ENCODE results near the gene SATB2.

The SATB2 gene

GRCh38 chr2:199273042-199273511, 184.7 kb downstream of the SATB2 start:
- H3K27me3 ChIP-seq (ENCODE audit: low read depth, low read length) = no peaks in the 10 kb centered on the region
- no peak overlapping the region for H3K4me3 ChIP-seq (ENCODE audit: low read depth in 1 of 2, low read length in 2 of 2)
- no peak overlapping the region for H3K27ac ChIP-seq (ENCODE audit: low read length)
- H3K36me3 ChIP-seq (ENCODE audit: control insufficient read depth in 1 of 2, insufficient read depth in 2 of 2, low read length in 2 of 2) = no peaks in the 10 kb centered on the region
- no peaks in the 10 kb centered on the region for H3K4me1 ChIP-seq (ENCODE audit: control insufficient read depth in 1 of 2, insufficient read depth in 2 of 2, low read length in 2 of 2)
- no peaks in the 10 kb centered on the region for H3K9me3 ChIP-seq (ENCODE audit: control insufficient read depth in 1 of 2, low read length in 2 of 2)

DNA sequence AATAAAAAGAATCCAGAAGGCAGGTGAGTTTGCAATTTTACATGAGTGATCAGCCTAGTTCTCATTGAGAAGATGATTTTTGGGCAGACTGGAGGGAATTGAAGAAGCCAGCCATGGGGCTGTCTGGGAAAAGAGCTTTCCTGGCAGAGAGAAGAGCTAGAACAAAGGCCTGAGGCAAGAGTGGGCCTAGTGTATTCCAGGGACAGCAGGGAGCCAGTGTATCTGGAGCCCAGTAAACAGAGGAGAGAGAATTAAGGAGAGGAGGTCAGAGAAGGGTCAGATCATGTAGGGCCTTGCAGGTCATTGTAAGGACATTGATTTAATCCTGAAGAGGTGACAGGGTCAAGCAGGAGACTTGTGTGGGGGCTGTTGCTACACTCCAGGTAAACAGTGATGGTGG, 195.8 kb downstream of the SATB2 start:
- H3K9me3 ChIP-seq (ENCODE audit: control insufficient read depth in 1 of 2, low read length in 2 of 2) = peaks cover 0 to 18% of the 10 kb centered on the region in 2 donors
- H3K4me3 ChIP-seq (ENCODE audit: low read depth in 1 of 2, low read length in 2 of 2) = no peak overlapping the region
- H3K36me3 ChIP-seq (ENCODE audit: control insufficient read depth in 1 of 2, insufficient read depth in 2 of 2, low read length in 2 of 2) = no peaks in the 10 kb centered on the region
- H3K27ac ChIP-seq (ENCODE audit: low read length) = no peak overlapping the region
- H3K4me1 ChIP-seq (ENCODE audit: control insufficient read depth in 1 of 2, insufficient read depth in 2 of 2, low read length in 2 of 2) = no peaks in the 10 kb centered on the region
- no peaks in the 10 kb centered on the region for H3K27me3 ChIP-seq (ENCODE audit: low read depth, low read length)

DNA sequence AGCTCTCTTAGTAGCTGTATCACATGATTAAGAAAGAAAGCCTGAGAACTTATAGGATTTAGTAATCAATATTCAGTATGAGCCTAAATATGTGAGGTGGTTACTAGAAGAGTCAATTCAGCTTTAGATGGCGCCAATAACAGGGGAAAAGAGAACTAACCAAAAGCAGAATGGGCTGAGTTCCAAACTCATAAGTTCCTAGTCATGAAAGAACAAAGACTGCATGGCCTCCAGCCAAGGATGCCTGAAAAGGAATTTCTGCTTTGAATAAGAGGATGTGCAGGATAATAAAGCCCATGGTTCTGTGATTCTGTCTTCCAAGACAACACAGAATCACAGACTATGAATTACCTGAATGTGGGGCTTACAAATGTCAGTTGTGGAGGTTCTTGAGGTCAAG, 196.5 kb downstream of the SATB2 start:
- H3K27me3 ChIP-seq (ENCODE audit: low read depth, low read length) = no peaks in the 10 kb centered on the region
- no peaks in the 10 kb centered on the region for H3K36me3 ChIP-seq (ENCODE audit: control insufficient read depth in 1 of 2, insufficient read depth in 2 of 2, low read length in 2 of 2)
- no peak overlapping the region for H3K27ac ChIP-seq (ENCODE audit: low read length)
- H3K9me3 ChIP-seq (ENCODE audit: control insufficient read depth in 1 of 2, low read length in 2 of 2) = peaks cover 0 to 18% of the 10 kb centered on the region in 2 donors
- no peak overlapping the region for H3K4me3 ChIP-seq (ENCODE audit: low read depth in 1 of 2, low read length in 2 of 2)
- no peaks in the 10 kb centered on the region for H3K4me1 ChIP-seq (ENCODE audit: control insufficient read depth in 1 of 2, insufficient read depth in 2 of 2, low read length in 2 of 2)

DNA sequence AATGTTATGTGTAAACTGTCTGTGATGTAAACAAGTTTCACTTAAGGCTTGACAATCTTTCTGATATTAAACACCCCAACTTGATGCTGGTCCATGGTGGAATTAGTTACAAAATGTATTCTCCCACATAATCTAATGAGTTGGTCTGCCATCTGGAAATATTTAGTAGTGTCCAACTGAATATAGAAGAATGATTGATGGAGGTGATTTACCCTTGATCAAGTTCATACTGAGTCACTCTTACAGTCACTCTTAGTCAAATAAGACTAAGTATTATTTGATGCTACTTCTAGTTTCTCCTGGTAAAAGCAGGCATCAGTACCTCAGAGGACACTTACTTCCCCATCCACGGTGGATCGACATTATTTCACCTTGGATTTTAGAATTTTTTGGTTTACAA, 198.1 kb downstream of the SATB2 start:
- no peaks in the 10 kb centered on the region for H3K36me3 ChIP-seq (ENCODE audit: control insufficient read depth in 1 of 2, insufficient read depth in 2 of 2, low read length in 2 of 2)
- no peak overlapping the region for H3K4me3 ChIP-seq (ENCODE audit: low read depth in 1 of 2, low read length in 2 of 2)
- H3K27ac ChIP-seq (ENCODE audit: low read length) = no peak overlapping the region
- H3K4me1 ChIP-seq (ENCODE audit: control insufficient read depth in 1 of 2, insufficient read depth in 2 of 2, low read length in 2 of 2) = no peaks in the 10 kb centered on the region
- no peaks in the 10 kb centered on the region for H3K27me3 ChIP-seq (ENCODE audit: low read depth, low read length)
- H3K9me3 ChIP-seq (ENCODE audit: control insufficient read depth in 1 of 2, low read length in 2 of 2) = peaks cover 0 to 18% of the 10 kb centered on the region in 2 donors

DNA sequence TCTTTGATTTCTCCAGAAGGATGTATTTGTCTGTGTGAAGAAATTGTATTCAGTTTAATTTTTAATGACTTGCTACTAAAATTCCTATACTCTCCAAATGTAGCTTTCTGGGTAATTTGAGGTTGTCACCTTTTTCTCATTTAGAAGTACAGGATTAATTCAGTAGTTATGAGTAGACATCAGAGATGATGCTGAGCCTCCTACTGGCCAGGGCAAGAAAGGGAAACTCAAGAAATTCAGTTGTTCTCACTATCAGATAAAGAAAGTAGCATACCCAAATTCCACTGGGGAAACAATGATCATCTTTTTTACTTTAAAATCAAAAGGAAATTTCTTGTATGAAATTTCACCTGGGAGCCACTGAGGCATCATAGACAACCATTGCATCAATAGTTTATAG, 199.4 kb downstream of the SATB2 start:
- Histone ChIP-seq H3K36me3 (ENCODE audit: control insufficient read depth in 1 of 2, insufficient read depth in 2 of 2, low read length in 2 of 2) (no peaks in the 10 kb centered on the region), H3K4me1 (ENCODE audit: control insufficient read depth in 1 of 2, insufficient read depth in 2 of 2, low read length in 2 of 2) (no peaks in the 10 kb centered on the region), H3K9me3 (ENCODE audit: control insufficient read depth in 1 of 2, low read length in 2 of 2) (peaks cover 0 to 12% of the 10 kb centered on the region in 2 donors), H3K4me3 (ENCODE audit: low read depth in 1 of 2, low read length in 2 of 2) (no peak overlapping the region), H3K27me3 (ENCODE audit: low read depth, low read length) (no peaks in the 10 kb centered on the region), H3K27ac (ENCODE audit: low read length) (no peak overlapping the region)

DNA sequence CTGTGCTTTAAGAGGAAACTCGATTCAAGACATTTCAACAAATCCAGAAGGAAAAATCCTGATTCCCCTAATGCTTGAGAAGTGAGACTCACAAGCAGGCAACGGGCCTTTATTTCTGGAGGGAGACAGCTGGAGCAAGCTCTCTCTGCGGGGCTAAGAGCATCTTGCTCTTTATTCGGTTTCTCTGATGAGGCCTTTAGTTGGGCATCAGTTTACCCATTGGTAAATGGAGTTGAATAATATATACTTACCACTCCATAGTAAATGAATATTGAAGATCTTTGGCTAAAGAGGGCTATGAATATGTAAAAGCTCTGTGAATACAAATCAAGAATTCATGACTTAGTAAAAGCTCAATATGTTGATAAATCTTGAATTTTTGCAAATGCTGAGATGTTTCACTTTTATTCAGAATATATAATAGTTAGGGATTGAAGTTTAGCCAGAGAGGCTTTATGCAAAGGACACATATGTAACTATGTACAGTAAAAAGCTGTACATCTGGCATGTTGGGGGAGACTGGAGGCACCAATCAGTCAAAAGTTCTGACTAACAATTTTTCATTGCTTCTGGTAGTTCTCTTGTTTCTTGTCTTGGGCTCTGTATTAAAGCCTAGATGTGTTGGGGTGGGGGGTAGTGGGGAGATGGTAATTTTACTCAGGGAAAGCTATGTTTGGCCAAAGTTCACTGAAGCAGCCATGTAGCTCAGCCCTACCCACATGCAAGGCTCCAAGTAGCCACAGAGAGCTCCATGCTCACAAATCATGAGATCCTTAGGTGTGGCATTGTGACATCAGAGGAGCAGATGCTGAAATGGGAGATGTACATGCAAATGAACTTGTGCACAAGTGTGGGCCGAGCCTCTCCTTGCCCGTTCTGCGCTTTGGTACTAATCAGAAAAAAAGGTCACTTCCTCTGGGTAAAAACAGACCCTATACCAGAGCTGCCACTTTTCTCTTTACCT, 200.2 kb downstream of the SATB2 start:
- H3K36me3 ChIP-seq (ENCODE audit: control insufficient read depth in 1 of 2, insufficient read depth in 2 of 2, low read length in 2 of 2) = no peaks in the 10 kb centered on the region

DNA sequence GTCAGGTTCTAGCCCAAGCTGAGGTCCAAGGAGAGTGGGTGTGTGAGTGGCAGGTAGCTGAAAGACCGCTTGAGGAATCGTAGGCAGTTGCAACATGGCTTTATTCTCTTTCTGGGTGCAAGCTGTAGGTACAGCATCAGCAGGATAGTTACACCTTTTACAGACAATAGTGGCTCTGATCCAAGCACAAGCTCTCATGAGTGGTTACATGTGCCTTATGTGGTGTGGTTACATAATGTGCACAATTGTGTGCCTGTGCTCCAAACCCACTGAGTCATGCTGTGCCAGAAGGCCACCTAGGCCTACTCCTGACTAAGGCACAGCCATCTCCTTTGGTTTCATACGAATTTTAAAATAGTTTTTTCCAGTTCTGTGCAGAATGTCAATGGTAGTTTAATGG, 227.6 kb downstream of the SATB2 start:
- Histone ChIP-seq H3K4me3 (ENCODE audit: low read depth in 1 of 2, low read length in 2 of 2) (no peak overlapping the region), H3K36me3 (ENCODE audit: control insufficient read depth in 1 of 2, insufficient read depth in 2 of 2, low read length in 2 of 2) (no peaks in the 10 kb centered on the region), H3K27ac (ENCODE audit: low read length) (no peak overlapping the region), H3K27me3 (ENCODE audit: low read depth, low read length) (no peaks in the 10 kb centered on the region), H3K9me3 (ENCODE audit: control insufficient read depth in 1 of 2, low read length in 2 of 2) (peaks cover 0 to 6% of the 10 kb centered on the region in 2 donors), H3K4me1 (ENCODE audit: control insufficient read depth in 1 of 2, insufficient read depth in 2 of 2, low read length in 2 of 2) (no peaks in the 10 kb centered on the region)

More for the DNA sequence above, 200.2 kb downstream of the SATB2 start:
- no peak overlapping the region for H3K4me3 ChIP-seq (ENCODE audit: low read depth in 1 of 2, low read length in 2 of 2)
- no peaks in the 10 kb centered on the region for H3K4me1 ChIP-seq (ENCODE audit: control insufficient read depth in 1 of 2, insufficient read depth in 2 of 2, low read length in 2 of 2)
- no peak overlapping the region for H3K27ac ChIP-seq (ENCODE audit: low read length)
- no peaks in the 10 kb centered on the region for H3K27me3 ChIP-seq (ENCODE audit: low read depth, low read length)
- H3K9me3 ChIP-seq (ENCODE audit: control insufficient read depth in 1 of 2, low read length in 2 of 2) = peaks cover 0 to 9% of the 10 kb centered on the region in 2 donors

GRCh38 chr2:199228887-199229819, 228.6 kb downstream of the SATB2 start:
- H3K9me3 ChIP-seq (ENCODE audit: control insufficient read depth in 1 of 2, low read length in 2 of 2) = peaks cover 0 to 6% of the 10 kb centered on the region in 2 donors
- H3K36me3 ChIP-seq (ENCODE audit: control insufficient read depth in 1 of 2, insufficient read depth in 2 of 2, low read length in 2 of 2) = no peaks in the 10 kb centered on the region
- H3K27ac ChIP-seq (ENCODE audit: low read length) = no peak overlapping the region
- H3K27me3 ChIP-seq (ENCODE audit: low read depth, low read length) = no peaks in the 10 kb centered on the region
- no peaks in the 10 kb centered on the region for H3K4me1 ChIP-seq (ENCODE audit: control insufficient read depth in 1 of 2, insufficient read depth in 2 of 2, low read length in 2 of 2)
- H3K4me3 ChIP-seq (ENCODE audit: low read depth in 1 of 2, low read length in 2 of 2) = no peak overlapping the region

DNA sequence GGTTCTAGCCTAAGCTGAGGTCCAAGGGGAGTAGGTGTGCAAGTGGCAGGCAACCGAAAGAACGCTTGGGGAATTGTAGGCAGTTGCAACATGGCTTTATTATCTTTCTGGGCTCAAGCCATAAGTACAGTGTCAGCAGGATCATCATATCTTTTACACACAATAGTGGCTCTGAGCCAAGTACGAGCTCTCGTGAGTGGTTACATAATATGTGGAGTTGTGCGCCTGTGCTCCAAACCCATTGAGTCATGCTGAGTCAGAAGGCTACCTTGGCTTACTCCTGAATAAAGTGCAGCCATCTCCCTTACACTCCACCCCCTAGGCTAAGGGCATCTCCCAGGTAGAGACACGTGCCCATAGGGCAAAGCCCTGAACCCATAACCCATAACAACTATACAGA, 233.9 kb downstream of the SATB2 start:
- peaks cover 0 to 3% of the 10 kb centered on the region in 2 donors for H3K9me3 ChIP-seq (ENCODE audit: control insufficient read depth in 1 of 2, low read length in 2 of 2)
- H3K36me3 ChIP-seq (ENCODE audit: control insufficient read depth in 1 of 2, insufficient read depth in 2 of 2, low read length in 2 of 2) = no peaks in the 10 kb centered on the region
- no peaks in the 10 kb centered on the region for H3K4me1 ChIP-seq (ENCODE audit: control insufficient read depth in 1 of 2, insufficient read depth in 2 of 2, low read length in 2 of 2)

DNA sequence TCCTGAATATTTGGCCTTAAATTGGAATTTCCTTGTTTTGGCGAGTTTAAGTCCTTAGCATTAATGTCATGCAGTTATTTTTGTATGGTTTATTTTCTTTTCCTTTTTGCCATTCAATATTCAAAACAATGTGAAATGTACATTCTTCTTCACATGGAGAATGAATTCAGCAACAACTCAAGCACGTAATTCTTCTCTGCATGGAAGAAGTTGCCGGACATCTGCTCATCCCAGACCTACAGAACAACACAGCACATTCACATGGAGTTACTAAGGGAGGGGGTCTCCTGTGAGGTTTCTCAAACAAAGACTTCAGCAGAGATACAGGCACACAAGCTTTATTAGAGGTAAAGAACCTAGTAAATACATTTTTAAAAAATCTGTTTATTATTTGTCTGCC, 236.8 kb downstream of the SATB2 start:
- Histone ChIP-seq H3K9me3 (ENCODE audit: control insufficient read depth in 1 of 2, low read length in 2 of 2) (no peaks in the 10 kb centered on the region), H3K4me1 (ENCODE audit: control insufficient read depth in 1 of 2, insufficient read depth in 2 of 2, low read length in 2 of 2) (no peaks in the 10 kb centered on the region), H3K27me3 (ENCODE audit: low read depth, low read length) (no peaks in the 10 kb centered on the region), H3K36me3 (ENCODE audit: control insufficient read depth in 1 of 2, insufficient read depth in 2 of 2, low read length in 2 of 2) (no peaks in the 10 kb centered on the region), H3K4me3 (ENCODE audit: low read depth in 1 of 2, low read length in 2 of 2) (no peak overlapping the region), H3K27ac (ENCODE audit: low read length) (no peak overlapping the region)

More for the DNA sequence above, 233.9 kb downstream of the SATB2 start:
- no peak overlapping the region for H3K4me3 ChIP-seq (ENCODE audit: low read depth in 1 of 2, low read length in 2 of 2)
- H3K27ac ChIP-seq (ENCODE audit: low read length) = no peak overlapping the region
- no peaks in the 10 kb centered on the region for H3K27me3 ChIP-seq (ENCODE audit: low read depth, low read length)

DNA sequence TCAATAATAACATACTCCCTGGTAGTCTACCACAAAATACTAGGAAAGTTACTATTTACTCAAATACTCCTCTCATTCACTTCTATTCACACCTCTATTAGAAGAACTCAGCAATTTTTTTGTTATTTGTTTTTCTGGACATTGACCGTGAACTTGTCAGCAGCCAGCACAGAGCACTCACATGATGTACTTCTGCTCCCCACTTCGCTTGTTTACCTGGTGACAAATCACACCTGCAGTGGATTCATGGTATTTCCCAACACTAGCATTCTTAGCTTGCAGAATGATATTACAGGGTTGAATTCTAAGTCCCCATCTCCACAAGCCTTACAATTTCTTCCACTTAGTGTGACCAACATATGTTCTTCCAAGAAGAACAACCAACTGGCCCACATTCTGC, 238.2 kb downstream of the SATB2 start:
- Histone ChIP-seq H3K27ac (ENCODE audit: low read length) (no peak overlapping the region), H3K4me3 (ENCODE audit: low read depth in 1 of 2, low read length in 2 of 2) (no peak overlapping the region), H3K9me3 (ENCODE audit: control insufficient read depth in 1 of 2, low read length in 2 of 2) (no peaks in the 10 kb centered on the region)

More for the DNA sequence above, 238.2 kb downstream of the SATB2 start:
- Histone ChIP-seq H3K4me1 (ENCODE audit: control insufficient read depth in 1 of 2, insufficient read depth in 2 of 2, low read length in 2 of 2) (no peaks in the 10 kb centered on the region), H3K36me3 (ENCODE audit: control insufficient read depth in 1 of 2, insufficient read depth in 2 of 2, low read length in 2 of 2) (no peaks in the 10 kb centered on the region), H3K27me3 (ENCODE audit: low read depth, low read length) (no peaks in the 10 kb centered on the region)

All from muscle layer of duodenum (tissue), 2 donors.